ENCODE data around the gene SORCS1. TPM values are rescaled to one million over a fixed set of nuclear protein-coding genes. Genes with fewer than 3 reads are reported as not detected.

The SORCS1 gene
- total and polyA plus RNA-seq, 2 experiments from 2014 or later: 1.1 to 4.6 TPM

DNA sequence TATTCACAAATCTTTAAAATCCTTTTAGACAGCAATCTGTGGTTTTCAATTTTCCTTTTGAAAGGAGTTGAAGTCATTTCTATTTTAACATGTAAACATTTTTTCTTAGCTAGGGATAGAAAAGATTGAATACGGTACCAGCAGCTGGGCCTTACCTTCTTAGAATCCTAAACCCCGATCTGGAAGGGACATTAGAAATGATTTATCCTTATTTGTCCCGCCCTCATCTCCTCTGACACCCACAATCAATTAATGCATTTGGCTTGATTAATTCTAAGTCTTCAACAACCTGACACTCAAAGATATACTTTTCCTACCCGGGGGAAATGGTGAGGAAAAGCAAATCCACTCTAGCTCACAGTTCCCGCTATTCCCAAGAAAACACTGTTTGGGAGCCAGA lies 100.4 kb downstream of the SORCS1 start:
- no peak overlapping the region for H2AFZ ChIP-seq
- H3K36me3 ChIP-seq (replicated peaks; ENCODE audit: insufficient read depth, low read depth): no peaks in the 10 kb centered on the region
- H3K9me3 ChIP-seq (ENCODE audit: low read depth): no peaks in the 10 kb centered on the region
- 96% methylated on average over 5 of the region's 5 CpGs for WGBS (ENCODE audit: low lambda C conversion rate, missing lambda C conversion rate)
- no peaks in the 10 kb centered on the region for H3K27me3 ChIP-seq
- no peak overlapping the region for H3K4me2 ChIP-seq
- H3K4me1 ChIP-seq (ENCODE audit: insufficient read depth): no peaks in the 10 kb centered on the region
- H3K79me2 ChIP-seq: no peaks in the 10 kb centered on the region
- H3K4me3 ChIP-seq: no peak overlapping the region
- no peak for TF ChIP-seq EZH2 (IDR thresholded peaks at IDR 0.05; ENCODE audit: borderline replicate concordance)
- no peak for TF ChIP-seq EZH2phosphoT487 (IDR thresholded peaks at IDR 0.05; ENCODE audit: low read depth, severe bottlenecking, unreplicated experiment)
- TF ChIP-seq, protein P1, sequence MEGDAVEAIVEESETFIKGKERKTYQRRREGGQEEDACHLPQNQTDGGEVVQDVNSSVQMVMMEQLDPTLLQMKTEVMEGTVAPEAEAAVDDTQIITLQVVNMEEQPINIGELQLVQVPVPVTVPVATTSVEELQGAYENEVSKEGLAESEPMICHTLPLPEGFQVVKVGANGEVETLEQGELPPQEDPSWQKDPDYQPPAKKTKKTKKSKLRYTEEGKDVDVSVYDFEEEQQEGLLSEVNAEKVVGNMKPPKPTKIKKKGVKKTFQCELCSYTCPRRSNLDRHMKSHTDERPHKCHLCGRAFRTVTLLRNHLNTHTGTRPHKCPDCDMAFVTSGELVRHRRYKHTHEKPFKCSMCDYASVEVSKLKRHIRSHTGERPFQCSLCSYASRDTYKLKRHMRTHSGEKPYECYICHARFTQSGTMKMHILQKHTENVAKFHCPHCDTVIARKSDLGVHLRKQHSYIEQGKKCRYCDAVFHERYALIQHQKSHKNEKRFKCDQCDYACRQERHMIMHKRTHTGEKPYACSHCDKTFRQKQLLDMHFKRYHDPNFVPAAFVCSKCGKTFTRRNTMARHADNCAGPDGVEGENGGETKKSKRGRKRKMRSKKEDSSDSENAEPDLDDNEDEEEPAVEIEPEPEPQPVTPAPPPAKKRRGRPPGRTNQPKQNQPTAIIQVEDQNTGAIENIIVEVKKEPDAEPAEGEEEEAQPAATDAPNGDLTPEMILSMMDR (IDR thresholded peaks at IDR 0.05; ENCODE audit: poor library complexity): no peak
- H3K27ac ChIP-seq: no peak overlapping the region
- no peaks in the 10 kb centered on the region for H4K20me1 ChIP-seq (ENCODE audit: insufficient read depth, poor library complexity, severe bottlenecking)
- no peak for DNase-seq (ENCODE audit: low spot score)
- H3K9me2 ChIP-seq (replicated peaks; ENCODE audit: insufficient read depth): no peaks in the 10 kb centered on the region

DNA sequence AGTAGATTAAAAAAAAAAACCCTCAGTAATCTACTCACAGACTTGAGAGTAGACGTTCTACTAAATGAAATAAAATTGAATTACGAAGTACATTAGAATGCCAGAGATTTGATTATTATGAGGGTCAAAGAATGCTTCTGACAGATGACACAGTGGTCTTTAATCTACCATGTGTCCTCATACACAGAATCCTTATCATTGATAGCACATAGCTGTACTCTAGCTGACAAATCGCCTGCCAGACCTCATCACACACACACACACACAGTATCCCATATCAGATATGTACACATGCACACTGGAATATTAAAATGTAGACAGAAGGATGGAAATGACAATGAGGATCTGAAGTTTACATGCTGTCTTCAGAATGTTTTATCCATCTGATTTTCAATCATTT lies 104.6 kb downstream of the SORCS1 start:
- no peak overlapping the region for H3K4me3 ChIP-seq
- no peak overlapping the region for H3K4me2 ChIP-seq
- H3K27ac ChIP-seq: no peak overlapping the region
- TF ChIP-seq, protein P1 (IDR thresholded peaks at IDR 0.05; ENCODE audit: poor library complexity): no peak
- TF ChIP-seq EZH2 (IDR thresholded peaks at IDR 0.05; ENCODE audit: borderline replicate concordance): no peak
- no peak for TF ChIP-seq EZH2phosphoT487 (IDR thresholded peaks at IDR 0.05; ENCODE audit: low read depth, severe bottlenecking, unreplicated experiment)
- 91% methylated on average over 3 of the region's 3 CpGs for WGBS (ENCODE audit: low lambda C conversion rate, missing lambda C conversion rate)
- no peaks in the 10 kb centered on the region for H3K36me3 ChIP-seq (replicated peaks; ENCODE audit: insufficient read depth, low read depth)
- no peak for DNase-seq (ENCODE audit: low spot score)
- H3K9me2 ChIP-seq (replicated peaks; ENCODE audit: insufficient read depth): no peaks in the 10 kb centered on the region
- no peaks in the 10 kb centered on the region for H4K20me1 ChIP-seq (ENCODE audit: insufficient read depth, poor library complexity, severe bottlenecking)
- H3K79me2 ChIP-seq: no peaks in the 10 kb centered on the region
- no peaks in the 10 kb centered on the region for H3K9me3 ChIP-seq (ENCODE audit: low read depth)
- peaks cover 13% of the 10 kb centered on the region for H3K4me1 ChIP-seq (ENCODE audit: insufficient read depth)
- H2AFZ ChIP-seq: no peak overlapping the region
- H3K27me3 ChIP-seq: no peaks in the 10 kb centered on the region

DNA sequence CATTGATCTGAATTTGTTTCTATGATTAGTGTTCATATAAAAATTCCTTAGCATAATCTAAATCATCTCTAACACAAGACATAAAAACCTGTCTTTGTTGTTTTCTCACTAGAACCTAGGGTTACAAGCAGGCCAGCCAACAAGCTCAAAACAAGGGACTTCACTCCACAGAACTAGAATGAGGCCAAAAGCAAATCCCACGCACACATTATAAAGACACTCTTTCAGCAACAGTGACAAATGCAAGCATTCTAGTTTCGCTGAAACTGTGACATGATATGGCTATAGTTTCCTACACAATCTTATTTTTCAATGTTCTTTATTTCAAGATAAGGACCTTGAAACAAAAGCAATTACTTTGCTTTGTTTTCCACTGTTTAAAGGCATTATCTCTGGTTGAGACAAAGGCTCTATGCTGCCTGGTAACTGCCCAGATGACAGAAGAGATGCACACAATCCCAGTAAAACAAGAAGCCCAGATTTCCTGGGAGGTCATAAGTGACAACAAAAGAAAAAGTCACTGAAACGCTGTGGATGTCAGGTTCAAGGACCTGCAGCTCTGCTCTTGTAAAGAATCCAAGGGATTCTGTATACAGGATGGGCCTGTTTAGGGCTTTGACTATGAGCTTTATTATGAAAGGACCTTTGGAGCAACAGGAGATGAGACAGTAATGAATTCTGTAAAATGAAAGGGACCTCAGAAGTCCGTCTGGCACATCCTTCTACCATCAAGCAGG lies 105.3 kb downstream of the SORCS1 start:
- H3K27ac ChIP-seq: no peak overlapping the region
- WGBS (ENCODE audit: low lambda C conversion rate, missing lambda C conversion rate): 70% methylated on average over 4 of the region's 4 CpGs
- H4K20me1 ChIP-seq (ENCODE audit: insufficient read depth, poor library complexity, severe bottlenecking): no peaks in the 10 kb centered on the region
- no peaks in the 10 kb centered on the region for H3K27me3 ChIP-seq
- no peak overlapping the region for H2AFZ ChIP-seq
- no peaks in the 10 kb centered on the region for H3K79me2 ChIP-seq
- no peak overlapping the region for H3K4me3 ChIP-seq
- no peak for DNase-seq (ENCODE audit: low spot score)
- no peaks in the 10 kb centered on the region for H3K9me3 ChIP-seq (ENCODE audit: low read depth)
- H3K9me2 ChIP-seq (replicated peaks; ENCODE audit: insufficient read depth): no peaks in the 10 kb centered on the region
- H3K36me3 ChIP-seq (replicated peaks; ENCODE audit: insufficient read depth, low read depth): no peaks in the 10 kb centered on the region
- peaks cover 13% of the 10 kb centered on the region for H3K4me1 ChIP-seq (ENCODE audit: insufficient read depth)
- TF ChIP-seq, protein P1 (IDR thresholded peaks at IDR 0.05; ENCODE audit: poor library complexity): no peak
- TF ChIP-seq EZH2 (IDR thresholded peaks at IDR 0.05; ENCODE audit: borderline replicate concordance): no peak
- TF ChIP-seq EZH2phosphoT487 (IDR thresholded peaks at IDR 0.05; ENCODE audit: low read depth, severe bottlenecking, unreplicated experiment): no peak
- H3K4me2 ChIP-seq: no peak overlapping the region
